ENCODE measurements around the gene GZMA. TPM values are rescaled to one million over a fixed set of nuclear protein-coding genes. Genes with fewer than 3 reads are reported as not detected.
"Not testable (repeated sequence)": the region's sequence is repeated elsewhere in the genome, so short reads cannot be mapped to it uniquely, and the experiment has no call there.

Gene GZMA
- total RNA-seq, 4 donors from 2014 or later = not detected

- in situ Hi-C loops (cut with MboI; ENCODE audit: low sequenced_read_pairs in 4 of 4) = no loop called here
- no peak for ATAC-seq
- H3K27ac ChIP-seq = no peak overlapping the region
- no peak for TF ChIP-seq POLR2A (IDR thresholded peaks at IDR 0.05)
- TF ChIP-seq CTCF (IDR thresholded peaks at IDR 0.05 in 4 of 5, conservative IDR thresholded peaks at IDR 0.05 in 1 of 5) = no peak
- intact Hi-C loops (cut with DNase I; ENCODE audit: low total_unique reads) = no loop called here
- H3K9me3 ChIP-seq = no peaks in the 10 kb centered on the region
- no peaks in the 10 kb centered on the region for H3K36me3 ChIP-seq
- H3K4me1 ChIP-seq = no peaks in the 10 kb centered on the region
- DNase-seq = no peak
- H3K27me3 ChIP-seq = no peaks in the 10 kb centered on the region
- H3K4me3 ChIP-seq = no peak overlapping the region
Measured at GRCh38 chr5:55072666-55073065, 29.8 kb upstream of the GZMA start.

DNA sequence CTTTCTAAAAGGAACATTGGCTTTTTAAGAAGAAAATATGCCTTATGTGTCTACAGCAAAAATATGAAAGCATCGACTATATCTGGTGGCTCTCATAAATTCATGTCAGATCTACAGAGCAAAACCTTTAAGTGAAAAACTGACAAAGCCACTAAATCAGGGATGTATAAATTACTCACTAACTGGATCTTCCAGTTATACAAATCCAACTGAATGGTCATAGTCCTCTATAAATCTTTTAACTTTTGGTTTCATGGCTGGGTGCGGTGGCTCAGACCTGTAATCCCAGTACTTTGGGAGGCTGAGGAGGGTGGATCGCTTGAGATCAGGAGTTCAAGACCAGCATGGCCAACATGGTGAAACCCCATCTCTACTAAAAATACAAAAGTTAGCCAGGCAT lies 29.2 kb upstream of the GZMA start:
- no peaks in the 10 kb centered on the region for H3K9me3 ChIP-seq
- no peak overlapping the region for H3K27ac ChIP-seq
- no peak for ATAC-seq
- intact Hi-C loops (cut with DNase I; ENCODE audit: low total_unique reads) (no loop called here), in situ Hi-C loops (cut with MboI; ENCODE audit: low sequenced_read_pairs in 4 of 4) (no loop called here)
- no peaks in the 10 kb centered on the region for H3K27me3 ChIP-seq
- no peak for TF ChIP-seq CTCF (IDR thresholded peaks at IDR 0.05 in 4 of 5, conservative IDR thresholded peaks at IDR 0.05 in 1 of 5)
- no peak for TF ChIP-seq POLR2A (IDR thresholded peaks at IDR 0.05)
- no peak overlapping the region for H3K4me3 ChIP-seq
- H3K4me1 ChIP-seq = no peaks in the 10 kb centered on the region
- H3K36me3 ChIP-seq = no peaks in the 10 kb centered on the region
- DNase-seq = no peak

DNA sequence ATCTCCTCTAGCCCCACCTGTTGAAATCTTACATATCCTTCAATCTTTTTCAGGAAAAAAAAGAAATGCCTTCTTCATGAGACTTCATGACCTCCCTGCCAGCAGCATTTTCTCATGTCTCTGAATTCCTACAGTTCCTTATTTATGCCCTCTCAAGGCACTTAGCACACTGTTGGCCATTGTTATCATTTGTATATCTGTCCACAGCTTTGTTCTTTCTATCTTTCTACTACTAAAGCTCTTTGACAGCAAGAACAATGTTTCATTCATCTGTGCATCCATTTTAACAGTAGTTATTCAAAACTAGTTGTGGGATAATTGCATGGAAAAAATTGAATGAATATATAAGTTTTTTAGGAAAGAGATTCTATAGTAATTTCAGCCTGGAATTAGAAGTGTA lies 20.9 kb upstream of the GZMA start:
- no peak for DNase-seq
- ATAC-seq = no peak
- H3K27me3 ChIP-seq = no peaks in the 10 kb centered on the region
- H3K27ac ChIP-seq = no peak overlapping the region
- TF ChIP-seq POLR2A (IDR thresholded peaks at IDR 0.05) = no peak
- no peak for TF ChIP-seq CTCF (IDR thresholded peaks at IDR 0.05 in 4 of 5, conservative IDR thresholded peaks at IDR 0.05 in 1 of 5)
- H3K36me3 ChIP-seq = no peaks in the 10 kb centered on the region
- in situ Hi-C loops (cut with MboI; ENCODE audit: low sequenced_read_pairs in 4 of 4) (no loop called here), intact Hi-C loops (cut with DNase I; ENCODE audit: low total_unique reads) (no loop called here)
- no peak overlapping the region for H3K4me3 ChIP-seq
- no peaks in the 10 kb centered on the region for H3K9me3 ChIP-seq
- H3K4me1 ChIP-seq = no peaks in the 10 kb centered on the region

GRCh38 chr5:55089301-55089700 lies 13.1 kb upstream of the GZMA start:
- H3K27me3 ChIP-seq; in situ Hi-C loops (cut with MboI; ENCODE audit: low sequenced_read_pairs in 4 of 4); intact Hi-C loops (cut with DNase I; ENCODE audit: low total_unique reads); H3K9me3 ChIP-seq; ATAC-seq; DNase-seq; H3K4me1 ChIP-seq; H3K4me3 ChIP-seq; H3K27ac ChIP-seq; H3K36me3 ChIP-seq: not testable (repeated sequence)

- H3K27me3 ChIP-seq; H3K4me1 ChIP-seq; H3K27ac ChIP-seq; in situ Hi-C loops (cut with MboI; ENCODE audit: low sequenced_read_pairs in 4 of 4); H3K4me3 ChIP-seq; H3K36me3 ChIP-seq; ATAC-seq; intact Hi-C loops (cut with DNase I; ENCODE audit: low total_unique reads); DNase-seq; H3K9me3 ChIP-seq: not testable (repeated sequence)
Measured at GRCh38 chr5:55091011-55091410, 11.4 kb upstream of the GZMA start.

GRCh38 chr5:55096182-55096581 lies 6.3 kb upstream of the GZMA start:
- Histone ChIP-seq H3K4me1 (no peaks in the 10 kb centered on the region), H3K9me3 (no peaks in the 10 kb centered on the region), H3K27me3 (no peaks in the 10 kb centered on the region), H3K36me3 (no peaks in the 10 kb centered on the region), H3K4me3 (no peak overlapping the region), H3K27ac (no peak overlapping the region)
- TF ChIP-seq POLR2A (IDR thresholded peaks at IDR 0.05) (no peak), CTCF (IDR thresholded peaks at IDR 0.05 in 4 of 5, conservative IDR thresholded peaks at IDR 0.05 in 1 of 5) (no peak)
- in situ Hi-C loops (cut with MboI; ENCODE audit: low sequenced_read_pairs in 4 of 4) = no loop called here
- no peak for DNase-seq
- no peak for ATAC-seq
- intact Hi-C loops (cut with DNase I; ENCODE audit: low total_unique reads) = no loop called here
